GM19452 (cell line): ENCODE results near the gene NDRG2.
A peak's percentile ranks its signal among the peaks of the same experiment; 100 is the strongest.

Experiments used
- ATAC-seq: cut with Tn5 transposase; IDR thresholded peaks from one replicate; pipeline ENCODE4 v1.9.1; 2021; ENCODE audit not compliant: unreplicated experiment

Gene NDRG2

DNA sequence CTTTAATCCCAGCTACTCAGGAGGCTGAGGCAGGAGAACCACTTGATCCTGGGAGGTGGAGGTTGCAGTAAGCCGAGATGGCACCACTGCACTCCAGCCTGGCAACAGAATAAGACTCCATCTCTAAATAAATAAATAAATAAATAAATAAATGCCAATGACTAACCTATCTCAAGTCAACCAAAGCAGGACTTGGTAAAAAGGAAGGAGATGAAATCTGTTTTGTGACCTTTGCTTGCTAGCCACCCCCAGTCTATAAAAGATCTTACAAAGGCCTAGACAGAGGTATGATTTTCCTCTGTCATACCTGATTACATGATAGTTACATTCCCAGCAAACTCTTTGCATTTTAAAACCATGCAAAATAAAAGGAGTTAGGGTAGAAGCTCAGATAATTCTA, 48.6 kb downstream of the NDRG2 start:
- ATAC-seq: no peak

DNA sequence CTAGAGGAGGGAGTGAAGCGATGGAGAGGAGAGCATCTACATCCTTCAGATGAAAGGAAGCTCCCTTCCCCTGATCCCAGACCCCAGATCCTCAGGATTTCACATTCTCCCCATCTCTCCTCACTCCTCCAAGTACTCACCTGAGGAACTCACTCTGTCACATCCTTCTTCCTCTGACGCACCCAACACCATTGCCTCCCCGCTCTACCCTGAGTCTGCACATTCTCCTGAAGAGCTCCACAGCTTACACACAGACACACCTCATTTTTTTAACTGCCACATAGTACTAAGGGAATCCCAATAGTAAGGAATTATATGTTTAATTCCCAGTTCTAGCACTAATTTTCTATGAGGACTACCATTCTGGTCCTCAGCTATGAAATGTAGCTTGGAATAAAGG, 51.4 kb downstream of the NDRG2 start:
- ATAC-seq: no peak

DNA sequence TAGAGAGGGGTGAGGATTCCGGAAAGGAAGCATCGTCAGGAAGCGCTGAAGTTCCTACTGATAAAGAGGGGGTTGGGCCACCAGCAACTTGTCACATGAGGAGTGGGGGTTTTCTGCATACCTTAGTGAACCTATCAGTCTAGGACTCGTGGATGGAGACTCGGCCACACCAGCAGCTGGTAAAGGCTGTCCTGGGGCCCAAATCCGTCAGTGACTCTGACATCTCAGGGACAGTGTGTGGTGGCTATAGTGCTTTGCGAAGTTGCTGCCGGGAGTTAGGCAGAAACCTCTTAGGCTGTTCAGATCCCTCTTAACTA, 53.2 kb downstream of the NDRG2 start:
- no peak for ATAC-seq

DNA sequence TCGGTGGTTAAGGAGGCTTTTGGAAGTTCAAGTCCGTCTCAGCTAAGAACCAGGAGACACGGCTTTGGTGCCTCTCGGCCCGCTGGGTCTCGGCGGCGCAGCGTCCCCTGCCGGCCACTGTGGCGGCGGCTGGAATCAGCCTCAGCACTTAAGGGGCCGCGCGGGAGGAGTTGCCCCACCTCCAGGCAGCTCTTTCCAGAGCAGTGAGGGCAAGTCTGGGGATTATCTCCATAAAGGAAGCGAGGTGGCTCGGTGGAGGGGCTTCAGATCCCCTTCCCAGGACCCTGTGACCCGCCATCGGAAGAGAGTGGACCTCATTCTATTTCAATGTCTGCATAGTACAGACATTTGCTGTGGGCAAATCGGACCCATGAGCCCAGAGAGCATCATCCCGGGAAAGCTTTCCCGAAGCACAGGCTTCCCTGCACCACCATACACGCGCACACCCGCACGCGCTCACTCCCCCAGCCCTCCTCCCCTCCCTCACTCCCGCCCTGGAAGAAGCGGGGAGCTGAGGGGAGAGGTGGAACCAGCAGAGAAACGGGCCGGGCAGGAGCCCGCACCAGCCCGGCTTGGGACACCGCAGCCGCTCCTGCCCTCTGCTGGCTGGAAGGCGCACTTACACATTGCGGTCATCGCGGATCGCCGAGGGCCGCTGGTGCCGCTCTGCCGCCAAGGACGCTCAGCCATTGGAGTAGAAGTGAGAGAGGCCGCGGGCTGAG, 53.7 kb downstream of the NDRG2 start:
- ATAC-seq: peak; percentile 96

DNA sequence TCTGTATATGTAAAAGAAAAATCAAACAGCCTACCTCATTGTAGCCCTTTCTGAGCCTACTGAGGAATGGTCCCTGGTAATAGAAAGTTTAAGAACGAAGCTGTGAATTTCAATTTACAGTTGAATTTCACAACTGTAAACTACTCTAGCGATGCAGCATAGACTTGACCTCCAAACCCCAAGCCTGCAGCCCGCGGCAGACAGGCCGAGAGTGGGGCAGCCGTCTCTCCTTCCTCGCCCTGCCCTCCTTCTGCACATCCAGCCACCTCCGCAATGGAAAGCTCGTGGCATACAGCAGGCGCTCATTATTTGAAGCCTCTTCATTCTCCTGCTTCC, 54.2 kb downstream of the NDRG2 start:
- ATAC-seq: peak; percentile 9

DNA sequence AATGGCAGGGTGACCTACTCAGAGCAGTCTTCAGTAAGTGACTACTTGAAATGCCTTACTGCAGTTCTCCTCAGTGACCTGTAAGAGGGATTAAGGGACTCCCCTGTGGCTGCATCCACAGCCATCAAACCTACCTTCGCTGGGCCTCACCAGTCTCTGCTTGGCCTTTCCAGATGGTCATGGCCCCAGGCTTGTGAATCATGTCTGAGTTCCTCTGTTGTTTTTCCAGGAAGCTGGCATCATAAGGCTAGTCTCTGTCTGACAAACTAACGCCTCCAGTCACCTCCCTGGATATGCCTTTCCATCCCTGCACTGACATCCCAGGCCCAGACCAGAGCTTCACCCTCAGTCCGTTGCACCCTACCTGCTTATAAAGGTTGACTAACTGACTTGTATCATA, 55.5 kb downstream of the NDRG2 start:
- ATAC-seq: no peak
